ENCODE data around the gene UCKL1.

Gene UCKL1

GRCh38 chr20:63958964-63959698 lies 2.9 kb upstream of the UCKL1 start:
- no peak for DNase-seq

GRCh38 chr20:63958471-63958870 lies 2.3 kb upstream of the UCKL1 start:
- no peak for DNase-seq

GRCh38 chr20:63957690-63958441 lies 1.6 kb upstream of the UCKL1 start:
- DNase-seq = no peak

GRCh38 chr20:63957004-63957689 lies 931 bp upstream of the UCKL1 start:
- peak; percentile 44 to 45 for DNase-seq

DNA sequence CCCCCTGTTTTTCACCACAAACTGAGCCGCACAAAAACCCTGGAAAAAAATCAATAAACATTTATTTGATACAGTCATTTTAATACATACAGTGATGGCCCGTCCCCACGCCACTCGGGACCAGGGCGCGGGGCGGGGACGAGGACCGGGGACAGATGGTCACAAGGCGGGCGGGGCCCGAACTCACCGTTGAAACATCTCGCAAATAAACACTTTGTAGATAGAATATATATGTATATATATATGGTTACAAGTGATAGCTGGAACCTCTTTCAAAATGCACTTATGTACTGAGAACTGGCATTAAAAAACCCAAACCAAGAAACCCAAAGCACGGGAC lies 418 bp upstream of the UCKL1 start:
- no peak for DNase-seq

GRCh38 chr20:63955281-63955826 lies 862 bp downstream of the UCKL1 start:
- DNase-seq = peak; percentile 16 to 31

DNA sequence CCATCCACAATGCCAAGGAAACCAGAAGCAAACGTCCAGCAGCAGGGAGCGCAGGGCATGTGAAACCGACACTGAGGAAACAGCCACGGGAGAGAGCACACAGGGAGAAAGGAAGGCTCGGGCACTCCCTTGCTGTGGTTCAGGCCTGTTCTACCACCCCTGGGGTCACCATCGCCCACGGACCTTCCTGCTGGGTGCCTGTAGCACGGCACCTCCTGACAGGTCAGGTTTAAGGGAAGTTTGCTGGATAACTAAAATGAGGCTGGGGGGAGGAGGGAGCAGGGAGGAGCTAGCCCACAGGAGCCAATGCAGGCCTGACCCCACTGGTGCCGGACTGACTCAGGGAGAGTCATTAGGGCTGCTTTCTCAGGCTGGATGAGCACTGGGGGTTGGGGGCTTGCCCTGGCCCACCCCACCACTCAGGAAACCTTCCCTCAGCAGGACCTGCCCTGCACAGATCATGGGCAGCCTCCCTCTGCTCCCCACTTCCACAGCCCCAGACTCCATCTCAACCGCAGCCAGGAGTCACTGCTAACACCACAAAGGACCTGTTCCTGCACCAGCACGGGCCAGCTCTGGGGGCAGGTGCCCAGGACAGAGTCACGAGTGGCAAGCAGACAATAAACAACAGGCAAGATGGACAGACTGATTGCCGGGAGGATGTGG lies 2.3 kb downstream of the UCKL1 start:
- DNase-seq = no peak

GRCh38 chr20:63952769-63953168 lies 3.4 kb downstream of the UCKL1 start:
- no peak for DNase-seq

DNA sequence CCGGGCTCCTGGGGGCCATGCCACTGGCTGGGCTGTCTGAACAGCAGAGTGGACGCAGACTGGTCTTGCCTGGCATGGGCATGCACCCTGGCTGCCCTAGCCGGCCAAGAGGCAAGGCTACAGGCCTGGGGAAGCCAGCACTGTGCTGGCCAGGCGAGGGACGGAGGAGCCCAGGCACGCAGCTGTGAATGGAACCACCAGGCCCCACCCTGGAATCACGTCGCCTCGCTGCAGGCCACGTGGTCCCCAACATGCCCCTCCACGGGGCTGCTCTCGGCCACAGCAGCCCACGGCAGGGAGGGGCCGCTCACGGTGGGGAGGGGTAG lies 4.0 kb downstream of the UCKL1 start:
- DNase-seq = no peak

DNA sequence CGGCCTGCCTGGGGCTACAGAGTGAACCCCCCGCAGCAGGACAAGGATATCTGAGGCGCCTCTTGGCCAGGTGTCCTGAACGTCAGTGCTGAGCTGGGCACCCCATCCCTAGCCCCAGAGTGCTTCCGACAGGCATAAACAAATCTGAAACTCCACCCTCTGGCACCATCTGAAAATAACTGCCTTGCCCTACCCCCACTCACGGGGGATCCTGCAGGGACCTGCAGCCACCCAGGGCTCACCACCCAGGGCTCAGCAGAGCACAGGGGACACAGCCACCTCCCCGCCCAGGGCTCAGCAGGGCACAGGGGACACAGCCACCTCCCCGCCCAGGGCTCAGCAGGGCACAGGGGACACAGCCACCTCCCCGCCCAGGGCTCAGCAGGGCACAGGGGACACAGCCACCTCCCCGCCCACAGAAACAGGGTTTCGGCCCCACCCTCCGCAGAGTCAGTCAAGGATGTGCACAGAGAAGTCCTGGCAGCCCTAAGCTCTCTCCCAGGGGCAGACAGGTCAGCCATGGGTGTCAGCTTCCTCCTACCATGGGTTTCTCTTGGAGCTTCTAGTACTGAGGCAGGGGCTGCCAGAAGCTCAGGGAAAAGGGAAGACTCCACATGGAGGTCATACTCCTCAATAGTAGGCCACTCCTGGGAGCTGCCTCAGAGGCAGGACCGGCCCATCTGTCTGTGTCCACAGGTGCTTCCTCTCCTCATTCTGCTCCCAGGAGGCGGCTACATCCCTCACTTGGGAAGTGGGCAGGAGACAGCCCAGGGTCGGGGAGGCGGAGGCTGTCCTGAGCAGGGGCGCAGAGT lies 4.6 kb downstream of the UCKL1 start:
- no peak for DNase-seq

DNA sequence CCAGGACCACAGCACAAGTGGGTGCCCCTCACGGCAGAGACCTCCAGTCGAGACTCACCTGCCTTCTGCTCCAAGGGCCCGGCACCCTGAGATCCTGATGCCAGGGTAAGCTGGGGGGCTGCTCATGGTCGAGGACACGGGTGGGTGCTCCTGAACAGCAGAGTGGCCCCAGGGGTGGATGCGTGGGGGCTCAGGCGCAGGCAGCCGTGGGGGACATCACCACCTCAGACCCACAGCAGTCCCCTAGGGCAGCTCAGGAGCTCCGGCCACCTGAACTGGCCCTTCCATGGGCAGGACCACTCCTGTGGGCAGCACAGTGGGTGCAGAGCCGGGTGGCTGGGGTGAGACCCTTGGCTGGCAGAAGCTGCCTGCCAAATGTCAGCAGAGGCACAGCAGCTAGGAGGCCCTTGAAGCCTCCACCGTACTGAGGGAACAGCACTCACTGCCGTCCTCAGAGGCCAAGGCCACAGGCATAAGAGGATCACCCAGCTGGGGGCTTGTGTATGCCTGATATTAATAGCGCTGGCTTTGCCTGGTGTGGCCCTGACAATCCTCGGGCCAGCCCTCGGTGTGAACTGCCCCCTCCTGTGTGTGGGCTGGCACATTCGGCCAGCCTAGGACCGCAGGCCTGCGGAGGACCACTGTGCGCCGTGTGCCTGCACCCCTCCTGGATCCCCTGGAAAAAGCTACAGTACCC lies 5.4 kb downstream of the UCKL1 start:
- DNase-seq = no peak

DNA sequence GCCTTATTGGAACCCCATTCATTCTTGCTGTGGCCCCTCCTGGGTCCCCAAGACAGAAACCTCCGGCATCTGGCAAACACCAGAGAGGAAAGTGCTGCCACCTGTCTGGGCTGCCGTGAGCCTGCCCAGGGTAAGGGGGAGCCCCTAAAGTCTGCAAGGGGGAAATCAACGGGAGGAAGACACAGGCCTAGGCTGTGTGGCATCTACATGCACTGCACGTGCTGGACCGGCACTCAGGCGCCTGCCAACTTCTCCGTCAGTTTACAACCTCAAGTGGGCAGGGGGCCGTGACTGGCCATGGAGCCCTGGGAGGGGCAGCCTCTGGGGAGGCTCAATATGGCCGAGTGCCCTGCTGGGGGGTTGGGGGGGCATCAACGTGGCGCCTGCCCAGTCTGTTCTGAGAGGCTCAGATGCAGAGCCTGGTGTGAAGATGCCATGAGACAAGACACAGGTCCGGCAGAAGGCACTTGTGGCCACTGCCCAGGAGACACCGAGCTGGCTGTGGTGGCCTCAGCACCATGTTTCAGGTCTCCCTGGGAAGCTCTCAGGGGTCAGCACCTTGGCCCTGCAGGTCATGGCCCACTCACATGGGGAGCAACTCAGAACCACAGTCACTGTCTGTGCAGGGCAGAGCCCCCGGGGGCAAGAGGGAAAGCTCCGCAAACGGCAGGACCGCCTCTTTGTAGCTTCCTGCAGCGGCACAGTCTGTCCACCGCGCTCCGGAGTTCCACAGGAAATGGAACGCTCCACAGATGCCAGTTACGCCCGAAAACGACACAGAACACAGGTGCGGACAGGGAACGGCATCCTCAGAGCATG lies 8.4 kb downstream of the UCKL1 start:
- no peak for DNase-seq

- no peak for DNase-seq
Observed at GRCh38 chr20:63946986-63947637, 9.1 kb downstream of the UCKL1 start.

DNA sequence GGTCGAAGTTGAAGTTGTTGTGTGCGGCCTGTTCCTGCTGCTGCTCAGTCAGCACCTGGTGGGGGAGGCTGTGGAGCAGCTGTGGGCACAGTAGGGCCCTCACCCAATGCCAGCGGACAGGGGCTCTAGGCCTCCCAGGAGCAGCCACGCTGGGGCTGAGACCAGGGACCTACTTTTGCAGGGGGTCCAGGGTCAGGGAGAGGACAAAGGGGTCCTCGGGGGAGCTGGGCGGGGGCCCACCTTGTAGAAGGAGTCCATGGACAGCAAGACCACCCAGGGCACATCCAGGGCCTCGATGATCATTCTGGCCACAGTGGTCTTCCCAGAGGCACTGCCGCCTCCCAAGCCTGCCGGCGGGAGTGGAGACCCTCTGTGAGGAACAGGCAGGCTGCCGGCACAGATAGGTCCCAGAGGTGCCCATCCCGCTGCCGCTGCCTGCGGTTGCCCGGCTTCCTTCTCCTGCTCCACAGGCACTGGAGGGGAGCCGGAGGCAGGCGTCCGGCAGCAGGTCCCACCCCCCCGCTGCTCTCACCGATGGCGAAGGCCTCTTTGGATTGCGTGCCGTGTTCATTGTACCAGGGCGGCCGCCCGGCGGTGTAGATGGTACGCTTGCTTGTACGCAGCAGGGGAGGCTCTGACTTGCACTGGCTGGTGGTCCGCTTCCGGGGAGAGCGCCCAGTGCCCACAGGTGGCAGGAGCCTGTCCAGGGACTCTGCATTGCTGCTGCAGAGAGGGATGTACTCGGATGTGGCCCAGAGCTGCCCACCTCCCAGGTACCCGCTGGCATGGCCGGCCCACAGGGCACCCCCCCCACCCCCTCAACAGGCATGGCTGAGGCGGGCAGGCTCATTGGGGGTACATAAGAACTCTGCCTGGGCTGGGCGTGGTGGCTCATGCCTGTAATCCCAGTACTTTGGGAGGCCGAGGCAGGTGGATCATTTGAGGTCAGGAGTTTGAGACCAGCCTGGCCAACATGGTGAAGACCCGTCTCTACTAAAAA lies 10.0 kb downstream of the UCKL1 start:
- no peak for DNase-seq

GRCh38 chr20:63945031-63945658 lies 11.1 kb downstream of the UCKL1 start:
- no peak for DNase-seq

- no peak for DNase-seq
Observed at GRCh38 chr20:63944078-63944941, 11.9 kb downstream of the UCKL1 start.

- no peak for DNase-seq
Observed at GRCh38 chr20:63943808-63944077, 12.5 kb downstream of the UCKL1 start.
